Hematopoietic multipotent progenitor cell treated with erythropoietin and hydrocortisone succinate and interleukin-3 and kit ligand, for 6 days (in vitro differentiated cells): Measurements from ENCODE around the gene PODXL2.
A peak's percentile ranks its signal among the peaks of the same experiment; 100 is the strongest.

Source experiments
- DNase-seq: peaks from one replicate; pipeline ENCODE4 v3.0.0-alpha.2; 2015

Gene PODXL2

DNA sequence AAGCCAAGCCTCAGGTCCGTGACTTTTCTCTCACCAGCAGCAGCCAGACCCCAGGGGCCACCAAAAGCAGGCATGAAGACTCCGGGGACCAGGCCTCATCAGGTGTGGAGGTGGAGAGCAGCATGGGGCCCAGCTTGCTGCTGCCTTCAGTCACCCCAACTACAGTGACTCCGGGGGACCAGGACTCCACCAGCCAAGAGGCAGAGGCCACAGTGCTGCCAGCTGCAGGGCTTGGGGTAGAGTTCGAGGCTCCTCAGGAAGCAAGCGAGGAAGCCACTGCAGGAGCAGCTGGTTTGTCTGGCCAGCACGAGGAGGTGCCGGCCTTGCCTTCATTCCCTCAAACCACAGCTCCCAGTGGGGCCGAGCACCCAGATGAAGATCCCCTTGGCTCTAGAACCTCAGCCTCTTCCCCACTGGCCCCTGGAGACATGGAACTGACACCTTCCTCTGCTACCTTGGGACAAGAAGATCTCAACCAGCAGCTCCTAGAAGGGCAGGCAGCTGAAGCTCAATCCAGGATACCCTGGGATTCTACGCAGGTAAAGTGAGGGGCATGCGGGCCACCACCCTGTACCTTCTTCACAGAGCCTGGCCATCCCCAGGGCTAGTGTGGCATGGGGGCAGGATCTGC, 31.8 kb downstream of the PODXL2 start:
- DNase-seq: no peak

DNA sequence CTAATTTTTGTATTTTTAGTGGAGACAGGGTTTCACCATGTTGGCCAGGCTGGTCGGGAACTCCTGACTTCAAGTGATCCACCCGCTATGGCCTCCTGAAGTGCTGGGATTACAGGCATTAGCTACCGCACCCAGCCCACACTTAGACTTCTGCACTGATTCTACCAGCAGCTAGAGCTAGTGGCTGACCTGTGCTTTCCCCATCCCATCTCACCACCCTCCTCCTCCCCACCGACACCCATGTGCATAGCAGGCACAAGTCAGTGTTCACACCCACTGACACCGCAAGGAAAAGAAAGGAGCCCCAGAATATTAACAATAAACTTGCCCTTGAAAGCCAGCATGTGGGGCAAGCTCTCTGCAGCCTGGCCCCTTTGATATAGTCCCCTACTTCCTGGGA, 32.6 kb downstream of the PODXL2 start:
- no peak for DNase-seq

DNA sequence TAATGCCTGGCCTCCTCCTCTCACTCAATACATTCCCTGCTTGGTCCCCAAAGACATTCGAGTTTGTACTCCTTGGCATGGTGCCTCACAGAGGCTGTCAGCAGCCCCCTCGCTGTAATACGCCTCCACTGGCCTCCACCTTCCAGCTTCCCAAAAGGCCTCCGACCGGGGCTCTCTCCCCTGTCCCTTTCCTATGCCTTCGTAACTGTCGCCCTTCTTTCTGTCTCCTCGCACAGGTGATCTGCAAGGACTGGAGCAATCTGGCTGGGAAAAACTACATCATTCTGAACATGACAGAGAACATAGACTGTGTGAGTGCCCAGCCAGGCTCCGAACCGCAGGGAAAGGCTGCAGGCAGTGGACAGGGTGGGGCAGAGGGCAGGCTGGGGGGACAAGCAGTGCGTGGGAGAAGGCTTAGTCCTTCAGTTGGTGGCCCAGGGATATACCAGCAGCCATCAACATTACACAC, 33.0 kb downstream of the PODXL2 start:
- no peak for DNase-seq

DNA sequence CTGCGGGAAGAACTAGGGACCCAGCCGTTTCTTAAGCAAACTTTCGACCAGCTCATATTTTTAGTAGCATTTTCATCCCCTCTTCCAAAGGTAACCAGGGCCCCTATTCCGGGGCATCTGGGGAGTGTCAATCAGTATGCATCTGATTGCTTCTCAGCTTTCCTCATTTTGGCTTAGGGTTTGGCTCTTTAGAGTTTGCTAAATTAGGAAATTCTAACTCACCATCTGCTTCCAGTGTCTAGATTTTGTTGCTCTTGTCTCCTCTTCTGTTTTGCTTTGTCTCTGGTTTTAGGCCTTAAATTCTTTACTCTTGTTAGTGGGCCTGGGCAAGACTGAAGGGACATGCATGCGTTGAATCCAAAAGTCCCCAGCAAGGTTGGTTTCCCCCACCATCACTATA, 34.2 kb downstream of the PODXL2 start:
- DNase-seq: no peak

DNA sequence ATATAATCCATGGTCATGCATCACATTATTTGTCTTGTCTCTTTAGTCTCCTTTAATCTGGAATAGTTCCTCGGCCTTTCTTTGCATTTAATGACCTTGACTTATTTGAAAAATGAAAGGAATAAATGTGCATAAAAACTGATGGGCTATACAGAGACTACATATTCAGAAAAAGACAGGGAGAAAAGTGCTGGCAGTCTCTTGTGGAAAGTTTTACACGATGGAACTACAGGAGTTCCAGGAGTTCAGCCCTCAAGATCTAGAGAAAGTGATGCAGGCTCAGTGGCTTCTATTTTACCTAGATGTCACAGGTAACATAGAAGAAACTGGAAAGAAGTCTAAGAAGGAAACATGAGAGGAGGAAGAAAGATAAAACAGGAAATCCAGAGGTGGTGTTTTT, 36.2 kb downstream of the PODXL2 start:
- no peak for DNase-seq

DNA sequence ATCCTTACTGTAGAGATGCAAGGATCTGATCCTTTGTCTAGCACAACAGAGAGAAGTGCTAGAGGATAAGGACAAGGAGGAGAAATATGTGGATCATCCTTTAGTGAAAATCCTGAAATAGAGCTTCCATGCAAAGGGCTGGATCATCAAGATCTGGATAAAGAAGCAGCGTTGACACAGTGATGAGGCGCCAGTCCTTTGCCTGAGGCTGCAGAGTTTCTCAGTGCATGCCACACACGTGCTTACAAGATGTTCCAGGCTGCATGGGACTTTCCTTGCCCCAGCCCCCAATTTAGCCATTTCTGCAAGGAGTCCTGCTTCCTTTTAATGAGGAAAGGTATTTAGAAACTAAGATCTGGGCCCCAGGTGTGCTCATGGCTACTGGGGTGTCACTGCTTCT, 36.6 kb downstream of the PODXL2 start:
- no peak for DNase-seq

DNA sequence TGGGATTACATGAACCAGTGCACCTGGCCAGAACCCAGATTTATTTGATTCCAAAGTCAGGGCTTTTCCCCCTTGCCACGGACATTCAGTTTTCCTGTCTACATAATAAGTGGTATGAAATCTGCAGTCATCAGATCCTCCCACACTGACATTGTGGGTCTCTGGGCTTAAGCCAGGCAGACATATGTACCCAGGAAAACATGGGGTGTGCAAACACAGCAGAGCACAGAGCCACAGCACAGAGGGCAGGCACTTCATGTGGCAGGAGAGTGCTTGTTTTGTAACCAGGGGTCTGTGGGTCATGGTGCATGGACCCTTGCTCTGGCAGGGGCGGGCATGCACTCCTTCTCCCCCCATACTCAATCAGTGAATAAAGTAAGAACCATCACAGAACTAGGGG, 37.7 kb downstream of the PODXL2 start:
- DNase-seq: no peak

DNA sequence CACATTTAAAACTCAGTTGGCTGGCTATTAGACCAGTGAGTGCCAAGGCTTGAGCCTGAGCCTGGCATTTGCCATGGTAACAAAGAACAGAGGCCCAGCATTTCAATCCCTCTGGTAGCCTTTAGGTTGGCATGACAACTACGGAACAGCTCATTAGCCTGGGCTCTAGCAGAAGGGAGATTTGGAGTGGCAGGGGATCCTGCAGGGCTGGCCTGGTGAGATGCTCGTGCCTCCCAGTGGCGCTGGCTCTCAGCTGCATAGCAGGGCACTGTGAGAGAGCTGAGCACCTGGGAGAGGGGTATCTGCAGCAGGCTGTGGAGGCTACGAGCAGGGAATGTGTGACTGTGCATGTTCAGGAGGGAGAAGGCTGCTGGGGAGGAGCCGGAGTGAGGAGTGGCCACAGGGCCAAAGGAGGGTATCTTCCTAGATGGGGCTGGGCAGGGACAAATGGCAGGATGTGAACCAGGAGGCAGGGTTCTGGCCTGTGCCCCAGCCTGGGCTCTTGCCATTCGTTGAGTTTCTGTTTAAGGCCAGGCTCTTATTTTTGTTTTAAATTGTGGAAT, 38.2 kb downstream of the PODXL2 start:
- DNase-seq: no peak

DNA sequence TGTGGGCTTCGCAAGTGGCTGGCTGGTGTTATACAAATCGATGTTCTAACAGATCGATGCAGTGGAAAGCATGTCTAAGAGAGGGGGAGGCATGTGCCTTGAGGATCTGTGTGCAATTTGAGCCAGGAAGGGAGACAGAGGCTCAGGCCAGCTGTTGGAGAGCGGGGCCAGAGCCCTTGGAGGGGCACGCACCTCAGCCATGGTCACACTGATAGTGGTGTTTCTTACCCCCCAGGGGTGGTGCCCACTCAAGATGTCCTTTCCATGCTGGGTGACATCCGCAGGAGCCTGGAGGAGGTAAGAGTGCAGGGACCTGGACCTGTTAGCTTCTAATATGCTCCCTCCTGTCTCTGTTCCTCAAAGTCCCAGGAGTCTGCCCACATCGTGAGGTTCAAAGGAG, 39.9 kb downstream of the PODXL2 start:
- DNase-seq: no peak

DNA sequence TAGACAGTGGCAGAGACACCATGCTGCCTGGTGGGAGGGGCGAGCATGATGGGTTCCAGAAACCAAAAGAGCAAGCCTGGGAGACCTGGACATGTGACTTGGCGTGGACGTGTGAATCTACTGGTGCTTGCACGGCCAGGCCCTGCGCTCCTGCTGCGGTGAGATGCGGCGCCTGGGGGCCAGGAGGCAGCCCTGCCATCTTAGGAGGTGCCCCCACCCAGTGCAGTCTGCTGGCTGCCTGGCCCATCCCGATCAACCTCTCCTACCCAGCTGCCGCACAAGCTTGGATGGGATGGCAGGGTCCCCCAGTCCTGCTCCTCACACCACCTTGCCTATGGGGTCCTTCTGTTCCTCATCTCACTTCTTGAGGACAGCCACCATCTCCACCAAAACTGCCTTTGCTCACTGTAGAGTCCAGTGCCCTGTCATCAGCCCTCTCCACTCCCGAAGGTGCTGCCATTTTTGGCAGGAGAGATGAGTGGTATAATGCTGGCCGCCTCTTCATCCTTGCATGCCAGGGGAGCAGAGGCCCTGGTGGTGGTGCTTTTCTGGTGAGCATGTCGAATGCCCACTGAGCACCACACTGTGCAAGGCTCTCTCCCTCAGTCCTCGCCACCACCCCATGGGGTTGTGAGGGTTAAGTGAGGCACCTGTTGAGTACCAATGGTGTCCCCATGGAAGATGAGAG, 40.7 kb downstream of the PODXL2 start:
- DNase-seq: no peak

DNA sequence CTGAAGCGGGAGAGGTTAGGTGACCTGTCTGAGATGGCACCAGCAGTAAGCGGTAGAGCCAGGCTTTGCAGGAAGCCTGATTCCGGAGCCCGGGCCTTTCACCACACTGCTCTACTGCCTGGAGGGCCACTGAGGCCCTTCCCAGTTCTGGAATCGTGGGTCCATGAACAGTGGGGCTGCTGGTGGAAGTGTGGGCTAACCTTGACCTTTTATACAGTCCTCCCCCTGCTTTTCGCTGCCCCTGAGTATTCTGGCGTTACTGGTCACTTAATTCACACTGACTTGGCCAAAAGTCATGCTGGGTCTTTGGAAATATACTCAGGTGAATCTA, 41.2 kb downstream of the PODXL2 start:
- DNase-seq: no peak

DNA sequence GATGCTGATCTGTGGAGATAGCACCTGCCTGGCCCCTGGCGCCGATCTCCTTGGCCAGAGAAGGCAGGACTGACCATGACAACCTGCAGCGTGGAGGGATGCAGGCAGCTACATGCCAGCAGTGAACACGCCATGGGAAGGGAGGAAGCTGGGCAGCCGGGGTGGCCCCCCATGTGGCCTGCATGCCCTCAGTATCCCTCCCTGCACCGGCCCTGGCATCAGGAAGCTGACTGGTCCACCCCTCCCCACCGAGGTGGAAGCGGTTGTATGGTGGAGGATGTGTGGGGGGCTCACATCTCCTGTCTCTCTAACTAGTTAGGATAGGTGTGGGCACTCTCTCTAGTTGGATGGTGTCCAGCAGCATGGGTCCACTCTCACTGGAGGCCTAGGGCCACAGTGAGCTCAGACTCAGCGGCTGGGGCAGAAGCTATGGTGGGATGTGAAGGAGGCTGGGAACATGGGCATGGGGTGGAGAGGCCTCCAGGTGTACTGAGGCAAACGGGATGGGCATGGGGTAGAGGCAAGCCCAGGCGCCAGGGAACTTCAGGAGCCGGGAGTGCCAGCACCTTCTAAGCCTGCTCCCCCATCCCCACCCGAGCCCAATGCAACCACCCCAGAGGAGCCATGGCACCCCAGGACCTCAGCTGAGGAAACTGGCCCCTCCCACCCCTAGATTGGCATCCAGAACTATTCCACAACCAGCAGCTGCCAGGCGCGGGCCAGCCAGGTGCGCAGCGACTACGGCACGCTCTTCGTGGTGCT, 42.0 kb downstream of the PODXL2 start:
- no peak for DNase-seq

DNA sequence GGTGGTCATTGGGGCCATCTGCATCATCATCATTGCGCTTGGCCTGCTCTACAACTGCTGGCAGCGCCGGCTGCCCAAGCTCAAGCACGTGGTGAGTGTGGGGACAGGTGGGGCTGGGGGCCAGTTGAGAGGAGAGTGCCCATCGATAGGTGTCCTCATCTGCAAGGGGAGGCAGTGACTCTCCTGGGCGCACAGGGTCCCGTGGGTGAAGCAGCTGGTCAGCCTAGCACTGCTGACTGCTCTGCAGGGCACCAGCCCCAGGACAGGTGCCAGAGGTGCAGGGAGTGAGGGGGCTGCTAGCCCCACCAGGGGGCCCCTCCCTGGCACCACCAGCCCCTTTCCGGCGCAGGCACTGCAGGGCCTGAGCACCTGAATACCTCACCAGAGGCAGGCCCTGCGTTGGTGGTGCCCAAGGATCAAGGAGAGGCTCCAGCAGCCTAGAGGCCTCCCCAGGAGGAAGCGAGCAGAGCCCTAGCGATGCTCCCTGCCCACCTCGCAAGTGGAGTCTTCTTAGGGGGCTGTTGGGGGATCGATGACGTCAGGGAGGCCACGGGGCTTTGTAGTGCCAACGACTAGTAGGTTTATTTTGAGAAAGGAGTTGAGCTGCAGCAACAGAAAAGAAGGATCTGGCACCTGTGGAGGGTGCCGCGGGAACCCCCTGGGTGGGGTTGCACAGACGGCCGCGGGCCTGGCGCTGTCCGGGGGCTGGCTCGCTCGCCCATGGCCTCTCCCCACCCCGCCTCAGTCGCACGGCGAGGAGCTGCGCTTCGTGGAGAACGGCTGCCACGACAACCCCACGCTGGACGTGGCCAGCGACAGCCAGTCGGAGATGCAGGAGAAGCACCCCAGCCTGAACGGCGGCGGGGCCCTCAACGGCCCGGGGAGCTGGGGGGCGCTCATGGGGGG, 42.8 kb downstream of the PODXL2 start:
- DNase-seq: peak; percentile 59

DNA sequence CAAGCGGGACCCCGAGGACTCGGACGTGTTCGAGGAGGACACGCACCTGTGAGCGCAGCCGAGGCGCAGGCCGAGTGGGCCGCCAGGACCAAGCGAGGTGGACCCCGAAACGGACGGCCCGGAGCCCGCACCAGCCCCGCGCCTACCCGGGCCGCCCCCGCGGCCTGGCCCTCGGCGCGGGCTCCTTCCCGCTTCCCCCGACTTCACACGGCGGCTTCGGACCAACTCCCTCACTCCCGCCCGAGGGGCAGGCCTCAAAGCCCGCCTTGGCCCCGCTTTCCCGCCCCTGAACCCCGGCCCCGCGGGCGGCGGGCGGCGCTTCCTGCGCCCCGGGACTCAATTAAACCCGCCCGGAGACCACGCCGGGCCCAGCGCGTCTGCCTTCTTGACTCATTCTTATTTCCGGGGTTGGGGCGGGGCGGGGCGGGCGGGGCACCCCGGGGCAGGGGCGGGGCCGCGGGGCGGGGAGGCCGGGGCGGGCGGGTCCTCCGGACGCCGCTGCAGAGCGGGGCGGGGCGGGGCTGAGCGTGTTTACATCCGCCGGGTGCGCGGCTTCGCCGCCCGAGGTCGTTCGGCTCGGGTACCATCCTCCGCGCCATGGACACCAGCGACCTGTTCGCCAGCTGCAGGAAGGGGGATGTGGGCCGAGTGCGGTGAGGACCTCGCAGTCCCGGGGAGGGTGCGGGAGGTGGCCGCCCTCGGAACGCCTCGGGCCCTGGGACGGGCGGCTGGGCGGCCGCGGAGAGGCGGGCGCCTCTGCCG, 43.6 kb downstream of the PODXL2 start, which contains the start of gene ABTB1:
Gene ABTB1, plus strand, starts transcription at position 524 of the 762 bp plus-strand sequence. Its CDS starts 74 bp downstream, at position 598.
- peak; percentile 89 for DNase-seq

DNA sequence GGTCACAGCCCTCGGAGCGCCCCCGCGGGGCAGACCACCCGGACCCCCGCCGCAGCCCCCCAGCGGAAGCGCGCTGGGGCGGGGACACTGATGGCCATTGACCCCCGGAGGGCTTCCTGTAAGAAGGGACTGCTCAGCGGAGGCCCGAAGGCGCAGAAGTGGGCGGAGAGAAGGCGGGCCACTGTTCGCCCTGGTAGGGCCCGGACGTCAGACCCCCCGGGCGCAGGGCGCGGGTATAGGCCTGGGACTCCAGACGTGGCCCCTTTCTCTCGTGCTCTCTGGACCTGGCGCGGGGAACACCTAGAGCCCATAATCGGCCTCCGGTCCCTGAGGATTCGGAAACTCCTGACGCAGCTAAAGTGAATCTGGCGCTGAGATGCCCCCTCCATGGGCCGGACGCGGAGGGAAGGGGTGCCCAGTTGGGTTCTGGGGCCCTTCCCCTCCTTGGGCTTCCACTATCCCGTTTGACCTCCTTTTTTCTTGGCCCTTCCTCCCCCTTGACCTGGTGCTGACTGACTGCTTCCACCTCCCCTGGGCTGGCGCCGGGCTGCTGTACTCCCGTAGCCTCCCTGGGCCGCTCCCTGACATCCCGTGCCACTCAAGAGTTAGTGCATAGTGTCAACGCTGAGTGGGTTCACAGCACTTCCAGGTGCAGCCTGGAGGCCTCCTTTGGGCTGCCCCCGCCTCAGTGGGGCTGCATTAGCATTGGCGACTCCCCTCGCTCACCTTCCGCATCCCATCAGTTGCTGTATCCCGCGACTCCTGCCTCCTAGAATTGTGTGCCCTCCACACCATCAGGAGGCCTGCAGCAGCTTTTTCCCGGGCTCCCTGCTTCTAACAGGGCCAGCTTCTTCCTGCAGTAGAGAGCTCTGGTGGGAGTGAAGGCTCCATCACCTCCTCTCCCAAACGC, 44.5 kb downstream of the PODXL2 start:
- peak; percentile 59 for DNase-seq

DNA sequence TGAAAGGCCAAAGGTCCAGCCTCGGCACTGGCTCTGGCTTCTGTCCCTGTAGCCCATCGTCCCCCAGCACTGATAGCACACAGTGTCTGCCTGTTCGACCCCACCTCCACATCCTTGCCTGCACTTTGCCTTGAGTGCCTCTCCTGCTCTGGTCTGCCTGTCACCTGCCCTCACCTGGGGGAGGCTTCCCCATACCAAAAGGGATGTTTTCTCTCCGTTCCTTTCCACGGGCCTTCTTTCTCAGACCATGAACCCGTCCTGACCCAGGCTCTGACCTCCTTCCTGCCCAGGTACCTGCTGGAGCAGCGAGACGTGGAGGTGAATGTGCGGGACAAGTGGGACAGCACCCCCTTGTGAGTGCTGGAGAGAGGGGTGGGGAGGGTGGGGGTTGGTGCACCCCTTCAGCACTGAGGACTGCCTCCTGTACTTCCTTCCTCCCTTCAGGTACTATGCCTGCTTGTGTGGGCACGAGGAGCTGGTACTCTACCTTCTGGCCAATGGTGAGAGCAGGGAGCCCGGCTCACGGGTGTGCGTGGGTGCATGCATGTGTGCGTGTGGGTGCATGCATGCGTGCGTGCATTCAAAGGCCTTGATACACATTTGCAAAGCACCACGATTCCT, 45.2 kb downstream of the PODXL2 start:
- no peak for DNase-seq

DNA sequence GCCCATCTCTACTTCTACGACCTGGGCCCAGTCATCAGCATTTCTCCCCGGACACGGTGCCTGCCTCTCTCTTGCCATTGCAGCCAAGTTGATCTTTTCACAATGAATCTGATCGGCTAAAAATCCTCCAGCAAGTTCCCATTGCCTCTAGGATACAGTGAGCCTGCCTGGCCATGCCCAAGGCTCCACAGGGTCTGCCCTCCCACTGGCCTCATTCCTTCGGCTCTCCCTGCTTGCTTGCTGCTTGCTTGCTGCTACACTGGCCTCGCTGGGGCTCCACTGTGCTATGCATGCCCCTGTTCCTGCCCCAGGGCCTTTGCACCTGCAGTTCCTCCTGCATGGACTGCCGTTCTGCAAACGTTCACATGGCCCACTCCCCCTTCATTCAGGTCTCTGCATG, 45.8 kb downstream of the PODXL2 start:
- no peak for DNase-seq

DNA sequence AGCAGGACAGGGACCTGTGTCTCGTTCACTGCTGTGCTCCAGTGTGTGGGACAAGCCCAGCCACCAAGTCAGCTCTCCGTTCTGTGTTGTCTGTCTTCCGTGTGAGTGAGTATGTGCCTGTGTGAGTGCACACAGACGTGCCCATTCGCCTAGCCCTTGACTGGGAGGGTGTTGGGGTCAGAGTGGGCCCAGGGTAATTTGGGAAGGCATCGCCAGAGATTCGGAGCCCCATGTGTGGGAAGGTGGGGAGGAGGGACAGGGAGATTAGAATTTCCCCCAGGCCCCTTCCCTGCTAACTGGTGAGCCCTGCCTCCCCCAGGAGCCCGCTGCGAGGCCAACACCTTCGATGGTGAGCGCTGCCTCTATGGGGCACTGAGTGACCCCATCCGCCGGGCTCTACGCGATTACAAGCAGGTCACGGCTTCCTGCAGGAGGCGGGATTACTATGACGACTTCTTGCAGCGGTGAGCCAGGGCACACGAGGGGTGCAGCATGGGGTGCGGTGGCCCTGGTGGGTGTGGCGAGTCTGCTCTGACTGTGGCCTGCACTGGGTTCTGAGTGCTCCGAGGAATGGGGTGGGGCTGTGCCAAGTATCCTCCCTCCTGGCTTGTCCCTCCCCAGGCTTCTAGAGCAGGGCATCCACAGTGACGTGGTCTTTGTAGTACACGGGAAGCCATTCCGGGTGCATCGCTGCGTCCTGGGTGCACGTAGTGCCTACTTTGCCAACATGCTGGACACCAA, 46.8 kb downstream of the PODXL2 start:
- DNase-seq: no peak

DNA sequence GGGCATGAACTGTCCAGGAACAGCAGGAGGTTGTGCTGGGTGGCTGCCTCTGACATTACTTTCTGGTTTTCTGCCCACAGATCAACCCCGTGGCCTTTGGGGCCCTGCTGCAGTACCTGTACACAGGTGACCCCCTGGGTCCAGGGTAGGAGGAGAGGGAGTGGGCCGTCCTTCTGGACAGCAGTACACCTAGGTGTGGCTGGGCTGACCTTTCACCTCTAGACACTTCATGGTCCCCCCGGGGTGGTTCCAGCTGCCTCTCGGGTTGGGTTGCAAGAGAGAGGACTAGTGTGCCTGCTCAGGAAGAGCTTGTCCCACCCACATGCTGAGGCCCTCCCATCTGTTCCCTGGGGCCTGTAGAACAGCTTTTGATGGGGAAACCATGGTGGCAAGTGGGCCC, 47.5 kb downstream of the PODXL2 start:
- no peak for DNase-seq

DNA sequence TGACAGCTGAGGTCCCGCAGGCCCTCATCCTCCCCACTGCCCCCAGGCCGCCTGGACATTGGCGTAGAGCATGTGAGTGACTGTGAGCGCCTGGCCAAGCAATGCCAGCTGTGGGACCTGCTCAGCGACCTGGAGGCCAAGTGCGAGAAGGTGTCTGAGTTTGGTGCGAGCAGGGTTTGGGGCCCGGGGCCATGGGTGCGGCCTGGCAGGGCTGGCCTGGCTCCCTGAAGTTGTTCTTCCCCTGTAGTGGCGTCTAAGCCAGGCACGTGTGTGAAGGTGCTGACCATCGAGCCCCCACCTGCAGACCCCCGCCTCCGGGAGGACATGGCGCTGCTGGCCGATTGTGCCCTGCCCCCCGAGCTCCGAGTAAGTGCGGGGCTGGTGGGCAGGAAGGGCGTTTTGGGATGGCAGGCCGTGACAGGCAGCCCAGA, 48.0 kb downstream of the PODXL2 start:
- no peak for DNase-seq
